T1000 (cell line): ENCODE results near the gene NDUFAF5.
"Not testable (repeated sequence)": the region's sequence is repeated elsewhere in the genome, so short reads cannot be mapped to it uniquely, and the experiment has no call there.

ENCODE experiments used
- DNase-seq: peaks from one replicate; lab custom pipeline; 2025; ENCODE audit warnings: mixed read lengths; lab: John Stamatoyannopoulos, UW

The NDUFAF5 gene, protein sequence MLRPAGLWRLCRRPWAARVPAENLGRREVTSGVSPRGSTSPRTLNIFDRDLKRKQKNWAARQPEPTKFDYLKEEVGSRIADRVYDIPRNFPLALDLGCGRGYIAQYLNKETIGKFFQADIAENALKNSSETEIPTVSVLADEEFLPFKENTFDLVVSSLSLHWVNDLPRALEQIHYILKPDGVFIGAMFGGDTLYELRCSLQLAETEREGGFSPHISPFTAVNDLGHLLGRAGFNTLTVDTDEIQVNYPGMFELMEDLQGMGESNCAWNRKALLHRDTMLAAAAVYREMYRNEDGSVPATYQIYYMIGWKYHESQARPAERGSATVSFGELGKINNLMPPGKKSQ

DNA sequence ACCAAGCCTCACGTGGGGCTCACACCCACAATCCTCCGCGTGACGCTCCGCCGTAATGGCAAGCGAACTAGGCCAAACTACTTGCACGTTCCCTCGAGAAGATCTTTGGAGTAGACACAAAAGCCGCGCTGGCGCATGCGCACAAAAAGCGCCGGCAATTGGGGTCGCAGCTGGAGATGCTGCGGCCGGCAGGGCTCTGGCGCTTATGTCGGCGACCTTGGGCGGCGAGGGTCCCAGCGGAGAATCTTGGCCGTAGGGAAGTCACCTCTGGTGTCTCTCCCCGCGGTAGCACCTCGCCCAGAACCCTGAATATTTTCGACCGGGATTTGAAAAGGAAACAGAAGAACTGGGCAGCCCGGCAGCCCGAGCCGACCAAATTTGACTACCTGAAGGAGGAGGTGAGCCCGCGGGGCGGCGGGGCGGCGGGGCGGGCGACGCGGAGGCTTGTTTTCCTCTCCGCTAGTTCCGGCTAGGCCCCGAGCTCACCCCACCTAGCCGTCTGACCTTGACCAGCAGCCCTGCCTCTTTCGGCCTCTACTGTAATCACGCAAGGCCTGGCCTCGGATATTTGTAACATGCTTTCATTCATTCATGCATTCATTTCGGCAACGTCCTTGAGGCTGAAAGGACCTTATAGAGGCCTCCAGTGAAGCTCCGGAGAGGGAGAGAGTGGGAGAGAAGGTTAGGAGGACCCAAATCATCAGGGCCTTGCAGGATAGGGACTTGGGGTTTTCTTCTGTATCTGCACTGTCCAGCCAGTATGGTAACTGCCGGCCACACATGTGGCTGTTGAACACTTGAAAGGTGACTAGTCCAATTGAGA, at the start of gene NDUFAF5, which contains the start of gene ESF1:
NDUFAF5 (plus strand) TSS at position 136 of the 823 bp plus-strand sequence; CDS start at position 177, 41 bp downstream.
ESF1 (minus strand) TSS at position 27 of the 823 bp plus-strand sequence. CDS start 1,779 bp downstream, outside the sequence.
- DNase-seq, result peak; percentile 89

DNA sequence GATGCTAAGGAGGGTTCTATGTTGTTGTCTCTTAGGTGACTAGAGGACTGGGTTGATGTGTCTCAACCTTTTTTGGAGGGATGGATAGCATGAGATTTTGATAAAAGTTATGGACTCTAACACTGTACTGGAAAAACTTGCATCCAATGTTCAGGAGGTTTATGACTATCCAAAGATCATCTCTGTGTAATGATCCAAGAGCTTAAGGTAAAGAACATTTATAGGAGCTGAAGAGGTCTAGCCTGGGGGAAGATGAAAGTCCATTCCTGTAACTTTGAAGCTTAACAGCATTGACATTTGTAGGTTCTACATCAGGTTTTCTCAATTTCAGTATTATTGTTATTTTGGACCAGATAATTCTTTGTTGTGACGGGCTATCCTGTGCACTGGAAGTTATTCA, 49.0 kb upstream of the NDUFAF5 start:
- DNase-seq, result no peak

- DNase-seq, result no peak
Observed at GRCh38 chr20:13736436-13737191, 48.2 kb upstream of the NDUFAF5 start.

GRCh38 chr20:13738187-13738586, 46.6 kb upstream of the NDUFAF5 start:
- not testable (repeated sequence) for DNase-seq

- no peak for DNase-seq
Observed at GRCh38 chr20:13739731-13740649, 44.8 kb upstream of the NDUFAF5 start.

DNA sequence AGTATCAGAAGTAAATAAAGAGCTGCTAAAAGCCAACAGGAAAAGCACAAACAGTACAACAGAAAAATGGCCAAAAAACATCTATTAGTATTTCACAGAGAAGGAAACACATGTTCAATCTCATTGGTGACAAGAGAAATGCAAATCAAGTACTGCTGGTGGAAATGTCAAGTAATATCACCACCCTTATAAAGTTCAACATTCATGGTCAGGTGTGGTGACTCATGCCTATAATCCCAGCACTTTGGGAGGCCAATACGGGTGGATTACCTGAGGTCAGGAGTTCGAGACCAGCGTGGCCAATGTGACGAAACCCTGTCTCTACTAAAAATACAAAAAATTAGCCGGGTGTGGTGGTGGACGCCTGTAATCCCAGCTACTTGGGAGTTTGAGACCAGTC, 42.9 kb upstream of the NDUFAF5 start:
- DNase-seq, result no peak

GRCh38 chr20:13744352-13744751, 40.5 kb upstream of the NDUFAF5 start:
- DNase-seq, result no peak

- no peak for DNase-seq
Observed at GRCh38 chr20:13745784-13746183, 39.0 kb upstream of the NDUFAF5 start.

- DNase-seq, result no peak
Observed at GRCh38 chr20:13749811-13750210, 35.0 kb upstream of the NDUFAF5 start.

- no peak for DNase-seq
Observed at GRCh38 chr20:13753436-13754036, 31.3 kb upstream of the NDUFAF5 start.

GRCh38 chr20:13755809-13756208, 29.0 kb upstream of the NDUFAF5 start:
- DNase-seq, result no peak

DNA sequence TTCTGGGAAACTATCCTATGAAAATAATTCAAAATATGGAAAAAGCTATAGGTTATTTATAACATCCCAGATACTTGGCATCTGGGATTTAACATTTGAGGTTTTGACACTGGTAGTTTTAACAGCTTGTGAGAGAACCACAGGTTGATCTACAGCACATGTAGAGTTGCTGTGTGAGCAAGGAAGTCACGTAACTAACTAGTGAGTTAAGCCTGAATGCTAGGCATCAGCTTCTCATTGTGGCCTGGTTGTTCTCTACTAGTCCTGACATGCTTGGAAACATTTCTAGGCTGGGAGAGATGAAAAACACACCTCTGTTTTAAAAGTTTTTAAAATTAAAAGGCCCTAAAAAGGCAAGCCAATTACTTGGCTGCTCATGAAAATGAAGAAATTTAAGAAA, 28.3 kb upstream of the NDUFAF5 start:
- no peak for DNase-seq

DNA sequence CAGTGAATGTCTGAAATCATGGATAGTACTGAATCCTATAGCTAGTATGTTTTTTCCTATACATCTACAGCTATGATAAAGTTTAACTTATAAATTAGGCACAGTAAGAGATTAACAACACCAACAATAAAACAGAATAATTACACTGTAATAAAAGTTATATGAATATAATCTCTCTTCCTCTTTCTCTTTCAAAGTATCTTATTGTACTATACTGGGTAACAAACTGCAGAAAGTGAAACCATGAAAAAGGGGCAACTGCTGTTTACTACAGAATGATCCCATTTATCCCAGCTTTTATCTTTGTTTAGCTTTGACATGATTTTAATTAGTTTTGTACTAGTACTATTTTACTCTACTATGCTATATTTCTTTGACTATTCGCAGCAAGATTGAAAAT, 25.9 kb upstream of the NDUFAF5 start:
- no peak for DNase-seq

DNA sequence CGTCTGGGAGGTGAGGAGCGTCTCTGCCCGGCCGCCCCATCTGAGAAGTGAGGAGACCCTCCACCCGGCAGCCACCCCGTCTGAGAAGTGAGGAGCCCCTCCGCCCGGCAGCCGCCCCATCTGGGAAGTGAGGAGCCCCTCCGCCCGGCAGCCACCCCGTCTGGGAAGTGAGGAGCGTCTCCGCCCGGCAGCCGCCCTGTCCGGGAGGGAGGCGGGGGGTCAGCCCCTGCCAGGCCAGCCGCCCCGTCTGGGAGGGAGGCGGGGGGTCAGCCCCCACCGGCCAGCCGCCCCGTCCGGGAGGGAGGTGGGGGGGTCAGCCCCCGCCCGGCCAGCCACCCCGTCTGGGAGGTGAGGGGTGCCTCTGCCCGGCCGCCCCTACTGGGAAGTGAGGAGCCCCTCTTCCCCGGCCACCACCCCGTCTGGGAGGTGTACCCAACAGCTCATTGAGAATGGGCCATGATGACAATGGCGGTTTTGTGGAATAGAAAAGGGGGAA, 24.3 kb upstream of the NDUFAF5 start:
- not testable (repeated sequence) for DNase-seq

GRCh38 chr20:13765299-13765698, 19.5 kb upstream of the NDUFAF5 start:
- DNase-seq, result no peak

DNA sequence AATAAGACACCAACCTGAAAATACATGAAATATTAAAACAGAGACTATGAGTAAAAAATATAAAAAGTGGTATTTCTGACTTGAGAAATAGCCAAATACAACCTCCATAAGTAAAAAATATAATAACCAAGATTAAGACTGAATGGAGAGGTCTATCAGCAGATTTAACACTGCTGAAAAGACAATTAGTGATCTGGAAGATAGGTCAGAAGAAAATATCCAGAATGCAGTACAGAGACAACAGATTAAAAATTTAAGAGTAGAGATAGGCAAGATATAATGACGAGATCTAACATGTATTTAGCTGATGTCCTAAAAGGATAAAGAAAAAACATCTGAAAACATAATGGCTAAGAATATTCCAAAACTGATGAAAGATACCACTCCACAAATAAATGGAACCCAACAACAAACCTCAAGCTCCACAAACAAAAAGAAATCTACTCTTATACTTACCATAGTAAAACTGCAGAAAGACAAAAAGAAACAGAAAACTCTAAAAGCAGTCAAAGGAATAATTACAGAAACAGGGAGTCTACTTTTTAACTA, 18.9 kb upstream of the NDUFAF5 start:
- no peak for DNase-seq

GRCh38 chr20:13770141-13770540, 14.7 kb upstream of the NDUFAF5 start:
- no peak for DNase-seq

GRCh38 chr20:13771853-13772453, 12.9 kb upstream of the NDUFAF5 start:
- no peak for DNase-seq

DNA sequence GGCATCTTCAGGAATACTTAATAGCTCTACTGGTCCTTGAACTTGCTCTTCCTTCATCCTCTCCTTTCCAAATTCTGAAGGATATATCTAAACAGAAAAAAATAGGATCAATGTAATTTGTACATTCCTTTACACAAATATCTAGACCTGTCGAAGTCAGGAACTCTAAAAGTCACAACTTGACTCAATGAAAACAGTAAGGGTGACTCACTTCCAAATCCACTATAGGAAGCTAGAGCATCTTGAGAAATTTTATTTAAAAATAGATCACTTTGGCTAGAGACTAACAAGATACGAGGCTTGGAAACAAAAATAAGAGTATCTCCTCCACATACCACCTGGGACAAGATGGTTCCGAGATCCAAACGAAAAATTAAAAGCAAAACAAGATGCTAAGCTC, 12.3 kb upstream of the NDUFAF5 start:
- DNase-seq, result no peak

DNA sequence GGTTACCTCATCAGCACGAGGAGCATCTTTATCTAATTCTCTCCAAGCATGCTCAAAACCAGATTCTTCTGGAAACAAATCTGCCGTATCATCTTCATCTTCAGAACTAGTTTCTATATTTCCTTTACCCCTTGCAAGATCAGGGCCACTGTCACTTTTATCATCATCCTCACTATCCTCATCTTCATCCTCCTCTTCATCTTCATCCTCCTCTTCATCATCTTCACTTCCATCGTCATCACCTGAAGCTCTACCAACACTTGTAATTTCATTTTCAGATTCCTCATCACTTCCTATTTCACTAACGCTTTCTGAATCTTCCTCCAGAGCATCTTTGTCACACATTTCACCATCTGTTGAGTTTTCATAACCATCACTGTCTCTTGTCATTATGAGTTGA, 9.0 kb upstream of the NDUFAF5 start:
- no peak for DNase-seq
